ENCODE measurements around the gene C9orf50.

DNA sequence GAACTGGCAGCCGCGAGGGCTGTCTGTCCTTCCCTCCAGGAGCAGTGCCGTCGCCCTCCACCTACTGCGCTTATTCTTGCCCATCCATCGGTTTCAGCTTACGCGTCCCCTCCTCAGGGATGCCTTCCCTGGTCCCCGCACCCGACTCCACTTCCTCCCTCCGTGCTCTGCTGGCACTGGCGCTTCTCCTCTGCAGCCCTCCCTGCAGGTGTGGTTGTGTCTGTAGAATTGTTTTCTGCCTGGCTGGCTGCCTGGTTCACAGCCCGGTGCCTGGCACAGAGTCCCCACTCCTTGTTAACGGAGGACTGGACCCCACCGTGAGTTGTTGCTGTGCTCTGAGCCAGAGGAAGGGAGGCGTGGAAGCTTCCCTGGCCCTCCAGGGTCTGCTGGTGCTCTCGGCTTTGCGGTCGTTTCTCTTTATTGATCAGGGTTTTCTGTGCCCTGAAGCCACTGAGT, 10.8 kb upstream of the C9orf50 start:
- TF ChIP-seq, protein P1, sequence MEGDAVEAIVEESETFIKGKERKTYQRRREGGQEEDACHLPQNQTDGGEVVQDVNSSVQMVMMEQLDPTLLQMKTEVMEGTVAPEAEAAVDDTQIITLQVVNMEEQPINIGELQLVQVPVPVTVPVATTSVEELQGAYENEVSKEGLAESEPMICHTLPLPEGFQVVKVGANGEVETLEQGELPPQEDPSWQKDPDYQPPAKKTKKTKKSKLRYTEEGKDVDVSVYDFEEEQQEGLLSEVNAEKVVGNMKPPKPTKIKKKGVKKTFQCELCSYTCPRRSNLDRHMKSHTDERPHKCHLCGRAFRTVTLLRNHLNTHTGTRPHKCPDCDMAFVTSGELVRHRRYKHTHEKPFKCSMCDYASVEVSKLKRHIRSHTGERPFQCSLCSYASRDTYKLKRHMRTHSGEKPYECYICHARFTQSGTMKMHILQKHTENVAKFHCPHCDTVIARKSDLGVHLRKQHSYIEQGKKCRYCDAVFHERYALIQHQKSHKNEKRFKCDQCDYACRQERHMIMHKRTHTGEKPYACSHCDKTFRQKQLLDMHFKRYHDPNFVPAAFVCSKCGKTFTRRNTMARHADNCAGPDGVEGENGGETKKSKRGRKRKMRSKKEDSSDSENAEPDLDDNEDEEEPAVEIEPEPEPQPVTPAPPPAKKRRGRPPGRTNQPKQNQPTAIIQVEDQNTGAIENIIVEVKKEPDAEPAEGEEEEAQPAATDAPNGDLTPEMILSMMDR (conservative IDR thresholded peaks at IDR 0.05) = no peak
- TF ChIP-seq EZH2 (IDR thresholded peaks at IDR 0.05; ENCODE audit: low read depth) = no peak
